ENCODE data around the gene SGSM2. TPM values are rescaled to one million over a fixed set of nuclear protein-coding genes. Genes with fewer than 3 reads are reported as not detected.

SGSM2 gene
- total RNA-seq, 1 donor, result 31.0 TPM

DNA sequence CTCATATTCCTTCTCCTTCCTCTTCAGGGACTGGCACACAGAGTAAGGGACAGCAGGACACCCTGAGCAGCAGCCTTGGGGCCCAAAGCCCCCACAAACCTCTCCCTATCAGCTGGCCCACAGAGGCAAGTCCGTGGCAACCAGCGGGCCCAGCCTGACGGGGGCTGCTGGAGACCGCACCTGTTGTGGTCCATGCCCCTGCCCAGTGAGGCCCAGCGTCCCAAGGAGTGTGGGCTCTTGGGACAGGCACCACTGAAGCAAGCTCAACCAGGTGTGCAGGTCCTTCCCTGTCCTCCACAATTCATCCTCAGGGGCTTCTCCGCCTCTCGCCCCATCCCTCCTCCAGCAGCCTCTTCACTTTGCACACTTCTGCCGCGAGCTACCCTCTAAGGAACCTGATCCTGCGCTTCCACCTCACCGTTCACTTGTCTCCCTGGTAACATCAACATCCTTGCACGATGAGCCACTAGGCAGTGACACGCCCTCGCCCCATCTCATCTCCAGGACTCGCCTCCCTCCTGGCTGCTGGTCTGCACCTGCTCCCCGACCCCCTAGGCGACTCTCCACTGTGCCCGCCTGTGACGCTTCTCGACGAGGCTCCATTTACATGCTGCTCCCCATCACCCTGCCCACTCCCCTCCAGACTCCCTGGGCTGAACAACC lies 50.9 kb downstream of the SGSM2 start:
- no peak overlapping the region for H3K4me3 ChIP-seq (ENCODE audit: low read depth, low read length)
- DNase-seq (ENCODE audit: low read depth), result no peak
- TF ChIP-seq, protein P1, sequence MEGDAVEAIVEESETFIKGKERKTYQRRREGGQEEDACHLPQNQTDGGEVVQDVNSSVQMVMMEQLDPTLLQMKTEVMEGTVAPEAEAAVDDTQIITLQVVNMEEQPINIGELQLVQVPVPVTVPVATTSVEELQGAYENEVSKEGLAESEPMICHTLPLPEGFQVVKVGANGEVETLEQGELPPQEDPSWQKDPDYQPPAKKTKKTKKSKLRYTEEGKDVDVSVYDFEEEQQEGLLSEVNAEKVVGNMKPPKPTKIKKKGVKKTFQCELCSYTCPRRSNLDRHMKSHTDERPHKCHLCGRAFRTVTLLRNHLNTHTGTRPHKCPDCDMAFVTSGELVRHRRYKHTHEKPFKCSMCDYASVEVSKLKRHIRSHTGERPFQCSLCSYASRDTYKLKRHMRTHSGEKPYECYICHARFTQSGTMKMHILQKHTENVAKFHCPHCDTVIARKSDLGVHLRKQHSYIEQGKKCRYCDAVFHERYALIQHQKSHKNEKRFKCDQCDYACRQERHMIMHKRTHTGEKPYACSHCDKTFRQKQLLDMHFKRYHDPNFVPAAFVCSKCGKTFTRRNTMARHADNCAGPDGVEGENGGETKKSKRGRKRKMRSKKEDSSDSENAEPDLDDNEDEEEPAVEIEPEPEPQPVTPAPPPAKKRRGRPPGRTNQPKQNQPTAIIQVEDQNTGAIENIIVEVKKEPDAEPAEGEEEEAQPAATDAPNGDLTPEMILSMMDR (IDR thresholded peaks at IDR 0.05; ENCODE audit: insufficient read depth, low read length), result no peak

DNA sequence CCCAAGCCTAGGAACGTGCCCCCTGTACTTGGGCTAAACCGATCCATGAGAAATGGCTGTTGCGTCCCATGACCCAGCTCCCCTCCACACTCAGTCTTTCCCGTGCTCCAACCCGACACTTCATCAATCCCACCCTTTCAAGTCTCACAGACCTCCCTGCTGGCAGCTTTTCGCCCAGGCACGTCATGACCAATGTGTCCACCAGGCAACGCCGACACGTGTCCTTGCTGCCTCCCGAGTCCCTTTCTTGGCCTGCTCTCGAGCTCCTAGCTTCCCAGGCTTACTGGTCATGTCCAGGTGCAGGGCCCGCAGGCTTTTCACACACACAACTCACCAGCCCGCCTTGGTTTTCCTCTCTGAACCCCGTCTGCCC lies 51.4 kb downstream of the SGSM2 start:
- TF ChIP-seq, protein P1 (IDR thresholded peaks at IDR 0.05; ENCODE audit: insufficient read depth, low read length), result no peak
- no peak overlapping the region for H3K4me3 ChIP-seq (ENCODE audit: low read depth, low read length)
- DNase-seq (ENCODE audit: low read depth), result no peak

DNA sequence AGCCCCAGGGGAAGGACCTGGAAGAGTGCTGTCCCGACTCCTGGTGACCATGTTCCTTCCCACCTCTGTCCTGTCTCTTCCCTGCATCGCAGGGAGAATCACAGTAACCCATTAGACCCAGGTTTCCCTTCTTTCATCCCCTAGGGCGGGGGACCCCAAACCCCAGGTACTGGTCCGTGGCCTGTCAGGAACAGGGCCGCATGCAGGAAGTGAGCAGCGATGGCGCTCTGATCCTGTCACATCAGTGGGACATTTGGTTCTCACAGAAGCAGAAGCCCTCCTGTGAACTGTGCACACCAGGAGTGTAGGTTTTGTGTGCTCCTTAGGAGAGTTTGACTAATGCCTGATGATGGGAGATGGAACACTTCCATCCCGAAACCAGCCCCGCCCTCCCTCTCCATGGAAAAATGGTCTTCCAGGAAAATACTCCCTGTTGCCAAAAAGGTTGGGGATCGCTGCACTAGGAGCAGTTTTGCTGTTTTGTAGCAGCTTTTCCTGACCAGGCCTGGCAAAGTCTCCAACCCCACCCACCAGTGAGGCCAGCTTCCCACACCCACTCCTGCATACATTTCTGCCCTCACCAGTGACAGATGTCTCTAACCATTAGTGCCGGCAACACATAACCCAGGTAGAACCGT lies 53.0 kb downstream of the SGSM2 start:
- TF ChIP-seq, protein P1 (IDR thresholded peaks at IDR 0.05; ENCODE audit: insufficient read depth, low read length), result no peak
- DNase-seq (ENCODE audit: low read depth), result peak; percentile 82
- H3K4me3 ChIP-seq (ENCODE audit: low read depth, low read length), result no peak overlapping the region

DNA sequence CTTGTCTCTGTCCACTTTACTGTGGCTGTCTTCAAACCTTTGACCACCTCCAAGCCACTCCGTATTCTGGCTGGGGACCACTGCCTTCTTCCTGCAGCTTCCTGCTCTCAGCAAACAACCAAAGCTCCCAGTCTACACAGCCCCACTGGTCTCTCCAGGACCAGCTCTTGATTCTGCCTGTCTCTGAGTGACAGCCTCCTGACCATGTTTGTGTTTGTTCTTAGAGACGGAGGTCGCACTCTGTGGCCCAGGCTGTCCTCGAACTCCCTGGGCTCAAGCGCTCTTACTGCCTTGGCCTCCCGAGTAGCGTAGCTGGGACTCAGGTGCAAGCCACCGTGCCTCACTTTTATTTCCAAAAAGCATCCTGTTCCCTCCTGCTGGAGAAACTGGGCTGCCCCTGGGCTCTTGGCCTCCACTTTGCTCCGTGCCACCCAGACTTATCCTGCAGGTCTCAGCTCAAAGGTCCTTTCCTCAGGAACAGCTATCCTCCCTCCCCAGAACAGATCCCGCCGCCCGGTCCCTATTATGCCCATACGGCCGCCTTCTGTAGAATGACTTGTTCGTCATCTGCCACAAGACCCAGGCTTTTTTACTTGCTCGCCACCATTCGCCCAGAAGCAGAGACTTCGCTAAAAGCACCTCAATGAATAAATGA lies 54.4 kb downstream of the SGSM2 start:
- H3K4me3 ChIP-seq (ENCODE audit: low read depth, low read length), result peak overlapping the region; percentile 61
- DNase-seq (ENCODE audit: low read depth), result no peak
- TF ChIP-seq, protein P1 (IDR thresholded peaks at IDR 0.05; ENCODE audit: insufficient read depth, low read length), result no peak

DNA sequence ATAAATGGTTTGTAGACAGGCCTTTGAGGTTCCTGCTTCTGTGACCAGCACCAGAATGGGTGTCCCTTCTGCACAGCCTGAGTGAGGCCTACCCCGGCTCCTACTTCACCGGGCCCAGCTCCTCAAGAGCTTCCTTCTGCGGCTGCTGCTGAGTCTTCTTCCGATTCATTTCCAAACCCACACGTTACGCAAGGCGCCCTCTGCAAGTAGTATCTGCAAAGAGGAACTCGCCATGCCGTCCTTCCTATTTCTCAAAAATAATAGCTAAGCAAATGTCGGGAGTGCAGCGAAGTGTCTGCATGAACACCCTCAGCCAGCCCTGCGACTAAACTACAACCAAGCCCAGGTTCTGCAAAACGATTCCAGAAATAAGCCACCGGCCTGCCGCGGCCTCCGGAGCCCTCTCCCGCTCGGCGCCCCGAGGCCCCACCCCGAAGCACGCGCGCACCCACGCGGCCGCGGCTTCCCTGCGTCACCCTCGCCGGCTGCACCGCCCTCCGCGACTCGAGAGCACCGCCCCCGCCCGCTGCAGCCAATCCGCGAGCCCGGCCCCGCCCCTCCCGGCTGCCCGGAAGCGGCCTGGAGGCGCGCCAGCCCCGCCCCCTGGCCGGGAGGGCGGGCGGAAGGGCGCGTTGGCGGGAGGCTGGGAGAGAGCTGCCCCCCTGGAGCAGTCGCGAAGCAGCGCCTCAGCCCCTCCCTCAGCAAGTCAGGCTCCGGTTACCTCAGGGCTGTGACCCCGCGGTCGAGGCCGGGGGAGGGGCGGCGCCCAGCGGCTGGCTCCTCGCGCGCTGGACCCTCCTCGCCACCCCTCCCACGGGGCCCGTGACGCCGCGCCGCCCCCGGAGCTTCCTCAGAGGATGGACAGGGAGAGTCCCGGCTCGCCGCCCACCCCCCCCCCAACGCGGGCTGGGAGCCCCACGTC lies 55.2 kb downstream of the SGSM2 start:
- TF ChIP-seq, protein P1 (IDR thresholded peaks at IDR 0.05; ENCODE audit: insufficient read depth, low read length), result no peak
- peak overlapping the region; percentile 68 for H3K4me3 ChIP-seq (ENCODE audit: low read depth, low read length)
- DNase-seq (ENCODE audit: low read depth), result peak; percentile 91

DNA sequence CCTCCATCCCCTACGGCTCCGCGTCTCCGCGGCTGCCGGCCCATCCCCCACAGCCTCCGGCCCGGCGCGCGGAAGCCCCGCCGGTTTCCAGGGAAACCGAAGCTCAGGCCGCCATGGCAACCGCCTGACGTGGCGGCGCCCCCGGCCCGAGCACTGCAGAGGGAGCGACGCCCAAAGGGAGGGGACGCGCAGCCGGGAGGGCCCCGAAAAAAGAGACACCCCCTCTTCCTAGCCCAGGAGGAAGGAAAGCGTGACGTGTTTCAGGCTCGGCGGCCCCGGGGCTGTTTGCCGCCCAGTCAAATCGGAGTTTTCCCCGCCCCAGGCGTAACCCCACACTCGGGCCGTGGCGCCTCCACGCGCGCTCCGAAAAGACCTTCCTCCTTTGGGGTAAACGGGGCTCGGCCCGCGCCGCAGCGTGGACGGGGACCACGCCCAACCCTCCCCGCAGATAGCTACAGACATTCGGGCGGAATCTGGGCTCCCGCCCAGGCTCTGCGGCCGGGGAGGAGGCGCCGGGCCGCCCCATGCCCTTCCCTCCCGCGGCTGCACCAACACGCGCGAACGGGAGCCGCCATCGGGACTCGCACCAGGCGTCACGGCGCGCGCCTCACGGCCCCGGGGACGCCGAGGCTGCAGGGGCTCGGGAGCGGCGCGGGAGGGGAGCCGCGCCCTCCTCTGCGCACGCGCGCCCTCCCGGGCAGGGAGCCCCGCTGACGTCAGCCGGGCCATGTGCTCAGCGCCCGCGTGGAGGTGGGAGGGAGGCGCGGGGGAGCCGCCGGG lies 56.1 kb downstream of the SGSM2 start:
- TF ChIP-seq, protein P1 (IDR thresholded peaks at IDR 0.05; ENCODE audit: insufficient read depth, low read length), result no peak
- peak overlapping the region; percentile 68 for H3K4me3 ChIP-seq (ENCODE audit: low read depth, low read length)

More for the DNA sequence above, 56.1 kb downstream of the SGSM2 start:
- DNase-seq (ENCODE audit: low read depth), result peak; percentile 78

All from fibroblast of the aortic adventitia (primary cell).